K562 (cell line): ENCODE measurements around the gene SCFD2. TPM values are rescaled to one million over a fixed set of nuclear protein-coding genes. Genes with fewer than 3 reads are reported as not detected.

Experiments
- ARID1B ChIP-seq: fragments of 450-650 bp; IDR thresholded peaks from 2 replicates; pipeline ENCODE4 v1.6.1; 2016; ENCODE audit warnings: antibody characterized with exemption, mild to moderate bottlenecking, inconsistent platforms
- CBFA2T3 ChIP-seq: fragments of 450-650 bp; IDR thresholded peaks from 2 replicates; pipeline ENCODE4 v1.6.1; 2017
- GABPB1 ChIP-seq: sonication (generic); formaldehyde crosslinking; IDR thresholded peaks from 2 replicates; pipeline ENCODE4 v1.8.0; 2022; ENCODE audit warnings: mild to moderate bottlenecking, missing genetic modification reagents
- MECOM ChIP-seq: fragments of 250-450 bp; sonication (Bioruptor Pico); IDR thresholded peaks from 2 replicates; pipeline ENCODE4 v1.8.0; 2022; ENCODE audit warnings: inconsistent platforms
- SAP30 ChIP-seq: fragments of 200-600 bp; sonication (generic); IDR thresholded peaks from 2 replicates; pipeline ENCODE4 v1.6.1; 2012; ENCODE audit warnings: borderline replicate concordance, low read depth, mild to moderate bottlenecking, moderate library complexity, low read length, control low read depth, inconsistent platforms; ENCODE audit not compliant: insufficient read depth, poor library complexity, severe bottlenecking
- SMAD1 ChIP-seq: fragments of 150-350 bp; IDR thresholded peaks from 2 replicates; pipeline ENCODE4 v1.6.1; 2014; ENCODE audit warnings: low read length, low read depth; ENCODE audit not compliant: partially characterized antibody
- SMC3 ChIP-seq: conservative IDR thresholded peaks from 2 replicates; pipeline ENCODE4 v1.6.1; 2011; ENCODE audit warnings: low read depth, low read length, improper control_type of control experiment; ENCODE audit not compliant: insufficient read depth
- SNRNP70 ChIP-seq: fragments of 200-400 bp; formaldehyde crosslinking; optimal IDR thresholded peaks from 2 replicates; pipeline ENCODE3; 2017; ENCODE audit warnings: low read depth, low read length
- TEAD4 ChIP-seq, 2 experiments: sonication (generic) in 1 of 2; formaldehyde crosslinking in 1 of 2; IDR thresholded peaks; 2 replicates each; pipeline versions ENCODE4 v1.6.1 to v1.8.0; 2012 to 2022; ENCODE audit warnings: borderline replicate concordance in 1 of 2, inconsistent platforms in 1 of 2, low read length in 1 of 2, mild to moderate bottlenecking in 1 of 2, missing genetic modification reagents in 1 of 2
- XRCC4 ChIP-seq: IDR thresholded peaks from one replicate; pipeline ENCODE4 v1.6.1; 2011; ENCODE audit not compliant: insufficient read depth, insufficient read length; ENCODE audit errors: extremely low read depth
- YBX1 ChIP-seq: fragments of 450-650 bp; IDR thresholded peaks from 2 replicates; pipeline ENCODE4 v1.7.1; 2016; ENCODE audit warnings: mild to moderate bottlenecking
- ZC3H11A ChIP-seq: IDR thresholded peaks from 2 replicates; pipeline ENCODE4 v1.6.1; 2012; ENCODE audit warnings: low read depth, low read length, improper control_type of control experiment
- ZNF174 ChIP-seq: fragments of 250-450 bp; sonication (Bioruptor Pico); IDR thresholded peaks from 2 replicates; pipeline ENCODE4 v1.4.0; 2020; ENCODE audit warnings: mild to moderate bottlenecking
- ZNF212 ChIP-seq: fragments of 450-650 bp; formaldehyde crosslinking; IDR thresholded peaks from 2 replicates; pipeline ENCODE4 v1.4.0; 2020; ENCODE audit warnings: mild to moderate bottlenecking
- ZNF644 ChIP-seq: fragments of 200-800 bp; sonication (Bioruptor generic); IDR thresholded peaks from 2 replicates; pipeline ENCODE4 v1.6.1; 2016; ENCODE audit warnings: low read depth, missing genetic modification characterization, missing compliant biosample characterization
- polyA plus RNA-seq, 8 experiments: library from polyadenylated mRNA; depleted of rRNA in 4 of 8; stranded (reverse) in 5 of 8; unstranded in 3 of 8; fragments of >200 nt; fragmentation: Nextera tagmentation in 2 of 8; fragmentation: Illumina TruSeq in 1 of 8; extraction: Ambion mirVana in 2 of 8; extraction: Trizol in 1 of 8; gene quantifications; 2 replicates each; pipeline versions ENCODE4 v1.2.1 to v1.2.3, GENCODE V29; 2011 to 2014; ENCODE audit warnings: inconsistent platforms in 1 of 8, missing spikeins in 1 of 8
- total RNA-seq, 7 experiments: library from RNA; depleted of rRNA in 6 of 7; stranded (reverse); fragments of >200 nt in 6 of 7; fragmentation: Illumina TruSeq in 2 of 7; extraction: Trizol in 2 of 7; gene quantifications; 2 replicates each; pipeline versions ENCODE4 v1.2.1 to v1.2.3, GENCODE V29; 2011 to 2021; ENCODE audit warnings: low replicate concordance in 1 of 7
- TF ChIP-seq, protein P1 (sequence below), 2 experiments: fragments of 450-650 bp; formaldehyde crosslinking in 1 of 2; IDR thresholded peaks; 2 replicates each; pipeline versions ENCODE4 v1.4.0 to v1.6.1; 2014 to 2020; ENCODE audit warnings: mild to moderate bottlenecking in 2 of 2, borderline replicate concordance in 1 of 2, low read depth in 1 of 2
- TF ChIP-seq, protein P2 (sequence below): fragments of 250-450 bp; sonication (Bioruptor Pico); IDR thresholded peaks from 2 replicates; pipeline ENCODE4 v1.4.0; 2020

Gene SCFD2
- total and polyA plus RNA-seq, 9 of the 15 experiments (the other 6 are each of a cell fraction or from before 2014, with no cell fraction given): 5.7 to 30.3 (median 22.8) TPM

DNA sequence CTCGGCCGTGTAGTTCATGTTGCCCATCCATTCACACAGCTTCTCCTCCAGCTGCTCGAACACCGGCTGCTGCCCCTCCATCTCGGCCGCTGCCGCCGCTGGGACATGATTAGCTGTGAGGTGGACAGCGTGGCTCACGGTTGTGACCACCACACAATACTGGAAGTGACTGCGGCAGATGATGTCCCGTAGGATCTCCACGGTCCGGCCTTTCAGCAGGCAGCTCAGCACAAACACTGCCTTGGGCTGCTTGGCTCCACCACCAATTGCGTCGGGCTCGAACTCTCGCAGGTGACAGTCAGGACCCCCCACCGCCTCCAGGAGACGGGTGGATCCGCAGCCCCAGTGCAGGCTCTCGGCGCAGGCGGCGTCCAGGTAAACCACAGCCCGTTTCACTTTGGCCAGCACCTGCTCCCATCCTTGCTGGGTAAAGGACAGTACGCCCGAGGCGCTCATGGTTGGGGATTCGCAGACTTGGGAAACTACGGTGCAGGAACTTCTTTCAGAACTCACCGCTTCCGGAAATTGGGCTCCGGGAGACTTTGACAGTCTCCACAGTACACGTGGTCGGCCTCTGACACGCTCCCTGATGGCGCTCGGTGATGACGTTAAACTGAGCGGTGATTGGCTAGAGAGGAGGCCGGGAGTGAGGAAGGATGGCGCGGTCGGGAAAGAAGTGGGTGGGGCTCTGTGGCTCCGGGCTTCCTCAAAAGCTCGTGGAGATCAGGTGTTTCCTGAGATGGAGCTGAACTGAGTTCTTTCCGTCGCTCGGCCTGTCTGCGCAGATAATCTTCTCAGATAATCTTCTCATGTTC is at the start of gene SCFD2 (continued):
- TF ChIP-seq, protein P1, sequence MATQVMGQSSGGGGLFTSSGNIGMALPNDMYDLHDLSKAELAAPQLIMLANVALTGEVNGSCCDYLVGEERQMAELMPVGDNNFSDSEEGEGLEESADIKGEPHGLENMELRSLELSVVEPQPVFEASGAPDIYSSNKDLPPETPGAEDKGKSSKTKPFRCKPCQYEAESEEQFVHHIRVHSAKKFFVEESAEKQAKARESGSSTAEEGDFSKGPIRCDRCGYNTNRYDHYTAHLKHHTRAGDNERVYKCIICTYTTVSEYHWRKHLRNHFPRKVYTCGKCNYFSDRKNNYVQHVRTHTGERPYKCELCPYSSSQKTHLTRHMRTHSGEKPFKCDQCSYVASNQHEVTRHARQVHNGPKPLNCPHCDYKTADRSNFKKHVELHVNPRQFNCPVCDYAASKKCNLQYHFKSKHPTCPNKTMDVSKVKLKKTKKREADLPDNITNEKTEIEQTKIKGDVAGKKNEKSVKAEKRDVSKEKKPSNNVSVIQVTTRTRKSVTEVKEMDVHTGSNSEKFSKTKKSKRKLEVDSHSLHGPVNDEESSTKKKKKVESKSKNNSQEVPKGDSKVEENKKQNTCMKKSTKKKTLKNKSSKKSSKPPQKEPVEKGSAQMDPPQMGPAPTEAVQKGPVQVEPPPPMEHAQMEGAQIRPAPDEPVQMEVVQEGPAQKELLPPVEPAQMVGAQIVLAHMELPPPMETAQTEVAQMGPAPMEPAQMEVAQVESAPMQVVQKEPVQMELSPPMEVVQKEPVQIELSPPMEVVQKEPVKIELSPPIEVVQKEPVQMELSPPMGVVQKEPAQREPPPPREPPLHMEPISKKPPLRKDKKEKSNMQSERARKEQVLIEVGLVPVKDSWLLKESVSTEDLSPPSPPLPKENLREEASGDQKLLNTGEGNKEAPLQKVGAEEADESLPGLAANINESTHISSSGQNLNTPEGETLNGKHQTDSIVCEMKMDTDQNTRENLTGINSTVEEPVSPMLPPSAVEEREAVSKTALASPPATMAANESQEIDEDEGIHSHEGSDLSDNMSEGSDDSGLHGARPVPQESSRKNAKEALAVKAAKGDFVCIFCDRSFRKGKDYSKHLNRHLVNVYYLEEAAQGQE (IDR thresholded peaks at IDR 0.05; ENCODE audit: borderline replicate concordance): 0 out of 2 replicates have a peak, but pooled peaks have one; percentile 8
- TF ChIP-seq, protein P1 (CRISPR knock-in tag; IDR thresholded peaks at IDR 0.05; ENCODE audit: low read depth): no peak
- TF ChIP-seq YBX1 (no peak), CBFA2T3 (no peak), MECOM (CRISPR knock-in tag) (no peak), GABPB1 (peak; percentile 43; the same call in 1 of the 2 replicates), TEAD4 (IDR thresholded peaks at IDR 0.05; ENCODE audit: low read length) (peak; percentile 35; the same call in 1 of the 2 replicates), TEAD4 (CRISPR knock-in tag; IDR thresholded peaks at IDR 0.05; ENCODE audit: borderline replicate concordance) (no peak), ARID1B (no peak), SMC3 (no peak), ZNF644 (tag) (no peak), SNRNP70 (no peak), SMAD1 (no peak), XRCC4 (no peak), SAP30 (peak; percentile 99), ZNF174 (no peak), ZC3H11A (no peak), ZNF212 (CRISPR knock-in tag) (no peak)
- TF ChIP-seq, protein P2, sequence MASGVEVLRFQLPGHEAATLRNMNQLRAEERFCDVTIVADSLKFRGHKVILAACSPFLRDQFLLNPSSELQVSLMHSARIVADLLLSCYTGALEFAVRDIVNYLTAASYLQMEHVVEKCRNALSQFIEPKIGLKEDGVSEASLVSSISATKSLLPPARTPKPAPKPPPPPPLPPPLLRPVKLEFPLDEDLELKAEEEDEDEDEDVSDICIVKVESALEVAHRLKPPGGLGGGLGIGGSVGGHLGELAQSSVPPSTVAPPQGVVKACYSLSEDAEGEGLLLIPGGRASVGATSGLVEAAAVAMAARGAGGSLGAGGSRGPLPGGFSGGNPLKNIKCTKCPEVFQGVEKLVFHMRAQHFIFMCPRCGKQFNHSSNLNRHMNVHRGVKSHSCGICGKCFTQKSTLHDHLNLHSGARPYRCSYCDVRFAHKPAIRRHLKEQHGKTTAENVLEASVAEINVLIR: peak; percentile 94
